SK-N-SH treated with all-trans-retinoic acid at 6 μM for 48 hours (cell line): ENCODE data around the gene TNFRSF8.

Experiments used
- GLIS3 ChIP-seq: fragments of 250-450 bp; sonication (Bioruptor Pico); IDR thresholded peaks from 2 replicates; pipeline ENCODE4 v1.5.0; 2020; ENCODE audit warnings: mild to moderate bottlenecking, moderate library complexity
- PATZ1 ChIP-seq: fragments of 250-450 bp; sonication (Bioruptor Pico); IDR thresholded peaks from 2 replicates; pipeline ENCODE4 v1.8.0; 2020; ENCODE audit warnings: mild to moderate bottlenecking, moderate library complexity, borderline replicate concordance
- RARB ChIP-seq: fragments of 250-450 bp; sonication (Bioruptor Pico); IDR thresholded peaks from 2 replicates; pipeline ENCODE4 v1.8.0; 2021; ENCODE audit warnings: mild to moderate bottlenecking, moderate library complexity
- ZC3H10 ChIP-seq: fragments of 250-450 bp; sonication (Bioruptor Pico); IDR thresholded peaks from 2 replicates; pipeline ENCODE4 v1.5.1; 2021; ENCODE audit warnings: mild to moderate bottlenecking, moderate library complexity

DNA sequence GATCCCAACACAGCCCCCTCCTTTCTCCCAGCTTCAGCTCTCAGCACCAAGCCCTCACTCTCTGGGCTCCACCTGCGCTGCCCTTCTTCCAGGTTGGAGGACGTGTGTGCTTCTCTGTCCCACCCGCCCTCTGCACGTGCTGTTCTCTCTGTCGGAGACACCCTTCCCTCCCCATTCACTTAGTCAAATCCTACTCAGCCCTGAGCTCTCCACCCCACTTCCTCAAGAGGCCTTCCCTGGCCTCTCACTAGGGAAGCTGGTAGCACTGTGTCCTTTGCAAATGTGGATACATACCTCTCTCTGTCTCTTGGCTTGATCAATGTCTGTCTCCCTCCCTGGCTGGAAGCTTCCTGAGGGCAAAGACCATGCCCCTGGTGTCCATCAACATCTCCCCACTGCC lies 43.0 kb downstream of the TNFRSF8 start:
- TF ChIP-seq ZC3H10 (CRISPR knock-in tag) (no peak), PATZ1 (CRISPR knock-in tag) (no peak), RARB (CRISPR knock-in tag) (no peak), GLIS3 (CRISPR knock-in tag) (no peak)
